Measurements from ENCODE around the gene NTNG2.

GRCh38 chr9:132151118-132151517 is 10.7 kb upstream of the NTNG2 start:
- no peak for TF ChIP-seq POLR2A (IDR thresholded peaks at IDR 0.05)
- TF ChIP-seq CTCF (IDR thresholded peaks at IDR 0.05), result no peak

Data from adrenal gland (tissue), 5 donors.